Activated CD8-positive, alpha-beta memory T cell treated with anti-CD3 and anti-CD28 coated beads, Interleukin-2, amount 50 U/mL, for 48 hours (primary cell): Measurements from ENCODE around the gene EIF4A3.

ENCODE experiments used
- DNase-seq: peaks from one replicate; pipeline ENCODE4 v3.0.0-alpha.2; 2020

EIF4A3 gene

DNA sequence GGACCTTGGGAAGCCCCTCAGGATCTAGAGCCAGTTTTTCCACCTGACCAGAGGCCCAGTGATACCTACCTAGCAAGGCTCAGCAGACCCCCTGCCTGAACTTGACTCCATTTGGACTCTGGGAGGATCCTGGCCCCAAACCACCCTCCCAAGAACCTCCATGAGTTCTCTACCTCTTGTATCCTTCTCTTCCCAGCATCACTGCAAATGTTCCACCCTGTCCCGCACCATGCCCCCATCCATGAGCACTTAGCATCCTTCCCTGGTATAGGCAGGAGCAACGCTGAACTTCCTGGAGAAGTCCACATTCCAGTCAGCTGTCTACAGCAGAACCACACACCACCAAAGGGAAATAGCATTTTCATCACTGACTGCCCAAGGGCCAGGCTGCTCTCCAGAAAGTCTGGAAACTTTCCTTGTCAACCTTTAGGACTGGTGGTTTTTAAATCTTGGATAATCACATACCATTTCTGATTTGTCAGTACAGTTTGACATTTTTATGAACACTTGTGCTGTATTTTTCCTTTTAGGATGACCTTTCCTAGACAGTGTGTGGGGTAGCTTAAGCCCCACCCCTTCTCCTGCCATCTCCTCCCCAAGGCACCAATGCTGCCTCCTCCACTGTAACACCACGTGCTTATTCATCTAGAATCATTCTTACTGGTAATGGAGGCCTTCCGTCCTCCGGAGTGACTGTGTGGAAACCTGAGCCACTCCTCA, 13.9 kb downstream of the EIF4A3 start:
- no peak for DNase-seq

DNA sequence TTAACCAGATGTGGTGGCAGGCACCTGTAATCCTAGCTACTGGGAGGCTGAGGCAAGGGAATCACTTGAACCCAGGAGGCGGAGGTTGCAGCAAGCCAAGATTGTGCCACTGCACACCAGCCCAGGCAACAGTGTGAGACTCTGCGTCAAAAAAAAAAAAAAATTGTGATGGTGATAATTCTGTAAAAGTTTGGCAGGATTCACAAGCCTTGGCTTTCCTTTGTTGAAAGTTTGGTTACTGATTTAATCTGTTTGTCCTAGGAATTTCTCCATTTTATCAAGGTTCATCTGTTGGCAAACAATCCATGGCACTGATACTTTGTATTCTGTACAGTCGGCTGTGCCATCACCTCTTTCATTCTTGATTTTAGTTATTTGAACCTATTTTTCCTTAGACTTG, 15.9 kb downstream of the EIF4A3 start:
- DNase-seq = no peak

DNA sequence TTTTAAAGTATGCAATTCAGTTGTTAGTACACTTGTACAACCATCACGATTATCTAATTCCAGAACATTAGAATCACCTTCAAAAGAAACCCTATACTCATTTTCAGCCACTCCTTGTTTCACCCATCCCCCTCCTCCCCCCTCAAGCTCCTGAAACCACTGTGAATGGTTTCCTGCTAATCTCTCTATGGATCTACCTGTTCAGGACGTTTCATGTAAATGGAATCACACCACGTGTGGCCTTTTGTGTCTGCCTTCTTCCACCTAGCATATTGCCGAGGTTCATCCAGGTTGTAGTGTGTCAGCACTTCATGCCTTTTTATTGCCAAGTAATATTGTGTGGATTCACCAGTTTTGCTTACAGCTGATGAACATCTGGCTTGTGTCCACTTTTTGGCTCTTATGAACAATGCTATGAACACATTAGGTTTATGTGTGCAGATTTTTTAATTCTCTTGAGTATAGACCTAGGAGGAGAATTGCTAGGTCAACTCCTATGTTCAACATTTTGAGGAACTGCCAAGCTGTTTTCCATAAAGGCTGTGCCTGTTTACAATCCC, 17.8 kb downstream of the EIF4A3 start:
- no peak for DNase-seq

DNA sequence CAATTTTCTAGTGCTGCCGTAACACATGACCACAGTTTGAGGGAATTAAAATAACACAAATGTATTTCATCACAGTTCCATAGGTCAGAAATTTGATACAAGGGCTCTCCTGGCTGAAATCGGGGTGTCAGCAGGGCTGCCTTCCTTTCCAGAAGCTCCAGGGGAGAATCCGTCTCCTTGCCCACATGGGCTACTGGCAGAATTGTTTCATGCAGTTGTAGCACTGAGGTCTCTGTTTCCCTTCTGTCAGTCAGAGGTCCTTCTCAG, 20.5 kb downstream of the EIF4A3 start:
- no peak for DNase-seq

DNA sequence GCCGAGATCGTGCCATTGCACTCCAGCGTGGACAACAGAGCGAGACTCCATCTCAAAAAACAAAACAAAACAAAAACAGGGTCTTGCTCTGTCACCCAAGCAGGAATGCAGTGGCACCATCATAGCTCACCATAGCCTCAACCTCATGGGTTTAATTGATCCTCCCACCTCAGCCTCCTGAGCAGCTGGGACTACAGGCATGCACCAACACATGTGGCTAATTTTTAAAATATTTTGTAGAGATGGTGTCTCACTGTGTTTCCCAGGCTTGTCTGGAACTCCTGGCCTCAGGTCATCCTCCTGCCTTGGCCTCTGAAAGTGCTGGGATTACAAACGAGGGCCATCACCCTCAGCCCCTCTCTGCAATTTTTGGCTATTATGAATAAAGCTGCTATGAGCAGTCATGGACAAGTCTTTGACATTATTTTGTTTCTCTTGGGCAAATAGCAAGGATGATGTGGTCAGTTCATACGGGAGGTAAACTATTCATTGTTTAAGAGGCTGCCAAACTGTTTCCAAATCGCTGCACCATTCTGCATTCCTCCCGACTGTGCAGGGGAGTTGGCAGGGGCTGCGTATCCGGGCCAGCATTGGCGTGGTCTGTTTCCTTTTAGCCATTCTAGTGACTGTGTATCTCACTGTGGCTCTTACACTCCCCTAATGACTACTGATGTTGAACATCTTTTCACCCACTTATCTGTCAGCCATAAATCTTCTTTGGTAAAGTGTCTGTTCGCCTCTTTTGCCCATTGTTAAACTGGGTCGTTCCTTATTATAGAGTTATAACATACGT, 21.1 kb downstream of the EIF4A3 start:
- no peak for DNase-seq

DNA sequence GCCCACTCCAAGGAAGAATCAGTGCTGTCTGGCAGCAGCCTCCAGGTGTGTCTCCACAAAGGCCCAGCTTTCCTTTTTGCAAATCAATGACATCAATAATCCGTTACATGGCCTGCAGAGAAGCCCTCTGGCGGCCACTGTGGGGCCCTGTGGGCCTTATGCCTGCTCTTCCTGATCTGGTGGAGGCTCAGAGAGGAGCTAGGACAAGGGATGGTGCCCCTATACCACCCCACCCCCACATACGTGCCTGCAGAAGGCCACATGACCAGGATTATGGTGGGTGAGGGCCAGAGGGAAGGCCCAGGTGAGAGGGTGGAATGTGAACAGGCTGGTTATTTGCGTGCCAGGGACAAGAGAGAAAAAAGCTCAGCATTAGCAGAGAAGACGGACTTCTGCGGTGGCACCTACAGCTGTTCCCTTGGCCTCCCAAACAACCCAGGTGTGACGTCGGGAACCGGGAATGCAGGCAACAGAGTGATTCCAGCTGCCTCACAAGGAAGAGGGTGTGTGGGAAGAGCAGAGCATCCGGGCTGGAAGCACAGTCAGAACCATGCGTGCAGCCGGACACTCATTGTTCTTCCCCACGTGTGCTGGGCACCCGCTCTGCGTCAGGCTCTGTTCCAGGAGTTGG, 22.5 kb downstream of the EIF4A3 start:
- DNase-seq = no peak

DNA sequence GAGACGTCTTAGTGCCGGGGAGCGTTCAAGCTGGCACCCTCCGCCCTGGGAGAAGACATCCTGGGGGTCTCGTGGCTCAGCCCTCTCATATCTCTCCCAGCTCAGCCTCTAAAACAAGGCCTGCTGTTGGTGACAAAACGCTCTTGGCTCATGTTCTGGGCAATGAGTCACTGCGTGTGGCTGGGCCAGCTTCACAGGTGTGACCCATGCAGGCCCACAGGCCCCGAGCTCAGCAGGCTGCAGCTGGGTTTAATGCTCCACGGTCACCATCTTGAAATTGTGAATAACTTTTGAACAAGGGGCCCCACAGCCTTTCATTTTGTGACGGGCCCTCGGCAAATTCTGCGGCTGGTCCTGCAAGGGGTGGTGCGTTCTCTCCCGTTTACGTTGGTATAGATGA, 23.1 kb downstream of the EIF4A3 start:
- DNase-seq = no peak

DNA sequence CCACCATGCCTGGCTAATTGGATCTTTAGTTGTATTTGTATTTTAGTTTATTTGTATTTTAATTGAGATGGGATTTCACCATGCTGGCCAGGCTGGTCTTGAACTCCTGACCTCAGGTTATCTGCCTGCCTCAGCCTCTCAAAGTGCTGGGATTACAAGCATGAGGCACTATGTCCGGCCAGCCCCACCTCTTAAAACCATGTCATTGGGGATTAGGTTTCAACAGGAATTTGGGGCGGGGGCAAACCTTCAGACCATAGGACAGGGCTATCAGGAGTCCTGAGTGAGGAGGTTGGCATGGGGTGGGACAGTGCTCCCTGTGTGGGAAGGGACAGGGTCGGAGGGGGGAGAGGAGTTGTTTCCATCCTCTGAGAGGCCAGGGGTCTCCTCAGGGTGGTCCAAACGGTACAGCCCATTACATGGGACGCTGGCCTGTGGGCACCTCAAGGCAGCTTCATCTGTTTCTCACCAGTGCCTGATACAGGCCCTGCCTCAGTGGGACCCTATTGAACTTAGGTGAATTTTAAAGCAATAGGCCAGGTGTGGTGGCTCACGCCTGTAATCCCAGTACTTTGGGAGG, 23.9 kb downstream of the EIF4A3 start:
- no peak for DNase-seq

DNA sequence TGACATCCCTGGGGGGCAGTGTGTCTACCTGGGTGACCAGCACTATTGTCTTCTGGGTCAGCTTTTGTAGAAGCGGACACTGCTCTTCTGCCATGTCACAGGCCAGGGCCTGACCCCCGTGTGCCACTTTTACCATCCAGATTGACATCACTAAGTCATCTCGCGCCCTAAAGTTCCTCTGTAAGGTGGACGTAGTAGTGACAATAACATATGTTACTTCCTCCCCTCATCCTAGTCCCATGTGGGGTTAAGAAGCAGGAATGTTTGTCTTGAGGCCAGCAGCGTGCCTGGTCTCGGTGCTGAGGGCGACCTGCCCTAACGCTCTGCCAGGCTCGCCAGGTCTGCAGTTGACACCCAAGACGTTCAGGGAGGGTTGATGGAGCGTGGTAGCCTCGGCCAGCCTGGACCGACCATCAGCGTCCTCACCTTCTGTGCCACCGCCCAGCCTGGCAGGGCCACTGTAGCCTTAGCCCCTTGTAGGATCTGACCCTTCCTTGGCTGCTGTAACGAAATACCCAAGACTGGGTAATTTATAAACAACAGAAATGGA, 24.8 kb downstream of the EIF4A3 start:
- DNase-seq = no peak

DNA sequence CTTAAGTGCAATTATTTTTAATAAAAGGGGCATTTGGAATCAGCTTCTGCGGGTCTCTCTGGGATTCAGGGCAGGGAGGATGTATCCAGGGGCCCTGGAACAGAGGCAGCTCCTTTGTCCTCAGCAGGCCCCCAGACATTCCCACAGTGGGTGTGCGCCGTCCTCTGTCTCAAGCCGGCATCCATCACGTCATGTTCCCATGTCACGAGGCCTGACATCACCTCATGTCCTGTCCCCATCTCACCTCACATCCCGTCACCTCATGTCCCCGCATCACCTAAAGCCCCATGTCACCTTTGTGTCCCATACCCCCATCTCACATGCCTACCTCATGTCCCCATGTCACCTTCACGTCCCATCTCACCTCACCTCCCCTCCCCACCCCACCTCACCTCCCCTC, 27.1 kb downstream of the EIF4A3 start:
- no peak for DNase-seq

DNA sequence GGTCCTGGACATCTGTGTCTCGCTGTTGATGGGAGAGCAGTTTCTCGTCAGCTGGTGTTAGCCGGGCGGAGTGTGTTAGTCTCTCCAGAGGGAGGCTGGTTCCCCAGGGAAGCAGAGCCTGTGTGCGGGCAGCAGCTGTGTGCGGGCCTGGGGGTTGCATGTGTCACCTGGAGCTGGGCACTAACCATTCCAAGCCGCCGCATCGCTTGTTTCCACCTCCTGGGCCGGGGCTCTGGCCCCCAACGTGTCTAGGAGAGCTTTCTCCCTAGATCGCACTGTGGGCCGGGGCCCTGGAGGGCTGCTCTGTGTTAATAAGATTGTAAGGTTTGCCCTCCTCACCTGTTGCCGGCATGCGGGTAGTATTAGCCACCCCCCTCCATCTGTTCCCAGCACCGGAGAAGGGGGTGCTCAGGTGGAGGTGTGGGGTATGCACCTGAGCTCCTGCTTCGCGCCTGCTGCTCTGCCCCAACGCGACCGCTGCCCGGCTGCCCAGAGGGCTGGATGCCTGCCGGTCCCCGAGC, 27.6 kb downstream of the EIF4A3 start:
- DNase-seq = no peak

DNA sequence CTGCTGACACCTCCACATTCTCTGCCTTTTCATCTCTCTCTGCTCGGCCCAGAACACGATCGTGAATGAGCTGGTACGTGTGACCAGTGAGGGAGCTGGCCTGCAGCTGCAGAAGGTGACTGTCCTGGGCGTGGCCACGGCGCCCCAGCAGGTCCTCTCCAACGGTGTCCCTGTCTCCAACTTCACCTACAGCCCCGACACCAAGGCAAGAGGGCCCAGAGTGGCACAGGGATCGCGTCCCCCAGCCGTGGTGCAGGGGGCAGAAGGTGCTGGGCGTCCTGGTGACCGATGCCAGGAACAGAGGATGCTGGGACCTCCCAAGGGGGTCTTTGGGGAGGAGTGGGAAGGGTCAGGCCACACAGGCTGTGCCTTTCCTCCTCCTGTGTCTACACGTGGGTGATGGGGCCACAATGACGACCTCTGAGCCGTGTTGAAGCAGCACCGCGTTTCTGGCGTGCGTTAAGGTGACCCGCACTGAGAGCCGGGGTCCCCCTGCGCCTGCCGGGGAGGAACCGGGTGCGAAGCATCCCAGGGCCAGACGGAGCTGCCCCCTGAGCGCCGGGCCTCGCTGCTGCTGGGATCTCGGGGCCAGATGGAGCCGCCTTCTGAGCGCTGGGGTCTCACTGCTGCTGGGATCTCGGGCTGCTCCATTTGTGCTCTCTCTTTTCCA, 28.2 kb downstream of the EIF4A3 start:
- no peak for DNase-seq

DNA sequence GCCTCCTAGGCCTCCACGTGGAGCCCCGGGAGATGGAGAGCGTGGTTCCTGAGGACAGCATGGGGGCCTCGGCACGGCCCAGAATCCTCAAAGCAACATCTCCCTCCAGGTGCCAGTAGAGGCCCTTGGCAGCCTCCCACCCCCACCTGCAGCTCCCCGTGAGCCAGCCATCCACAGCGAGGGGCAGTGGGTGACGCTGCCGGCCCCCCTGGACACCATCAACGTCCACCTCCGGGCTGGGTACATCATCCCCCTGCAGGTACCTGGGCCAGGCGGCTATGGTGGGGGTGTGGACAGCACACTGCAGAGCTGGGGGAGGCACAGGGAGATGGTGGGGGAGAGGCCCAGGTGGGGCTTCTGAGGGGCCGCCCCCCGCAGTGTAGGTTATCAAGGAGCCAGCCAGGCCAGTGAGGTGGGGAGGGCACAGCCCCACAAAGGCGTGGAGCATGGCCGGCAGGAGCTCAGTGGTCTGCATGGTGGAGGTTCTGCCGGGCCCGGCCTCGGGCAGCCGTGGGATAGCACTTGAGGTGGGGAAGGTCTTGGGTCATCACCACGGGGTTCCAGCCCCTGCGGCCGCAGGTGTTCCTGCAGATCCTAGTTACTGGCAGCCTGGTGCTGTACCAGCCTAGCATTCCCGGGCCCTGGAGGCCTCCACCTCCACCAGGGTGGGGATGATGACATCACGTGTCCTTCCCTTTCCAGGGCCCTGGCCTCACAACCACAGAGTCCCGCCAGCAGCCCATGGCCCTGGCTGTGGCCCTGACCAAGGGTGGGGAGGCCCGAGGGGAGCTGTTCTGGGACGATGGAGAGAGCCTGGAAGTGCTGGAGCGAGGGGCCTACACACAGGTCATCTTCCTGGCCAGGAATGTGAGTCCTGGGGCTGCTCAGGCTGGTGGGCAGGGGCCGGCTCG, 29.2 kb downstream of the EIF4A3 start:
- no peak for DNase-seq

DNA sequence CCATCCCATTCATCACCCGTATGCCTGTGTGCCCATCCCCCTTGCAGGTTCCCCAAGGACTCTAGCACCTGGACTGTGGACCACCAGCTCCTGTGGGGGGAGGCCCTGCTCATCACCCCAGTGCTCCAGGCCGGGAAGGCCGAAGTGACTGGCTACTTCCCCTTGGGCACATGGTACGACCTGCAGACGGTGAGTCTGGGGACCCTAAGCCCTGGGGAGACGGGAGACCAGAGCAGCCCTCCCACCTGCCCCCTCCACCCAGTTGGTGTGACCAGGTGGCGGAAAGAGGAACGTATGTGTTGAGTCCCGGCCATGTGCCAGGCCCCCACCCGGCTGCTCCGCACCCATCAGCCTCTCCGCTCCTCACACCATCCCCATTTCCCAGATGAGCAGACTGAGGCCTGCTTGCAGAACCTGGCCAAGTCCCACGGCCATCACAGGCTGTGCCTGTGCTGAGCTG, 30.0 kb downstream of the EIF4A3 start:
- no peak for DNase-seq

DNA sequence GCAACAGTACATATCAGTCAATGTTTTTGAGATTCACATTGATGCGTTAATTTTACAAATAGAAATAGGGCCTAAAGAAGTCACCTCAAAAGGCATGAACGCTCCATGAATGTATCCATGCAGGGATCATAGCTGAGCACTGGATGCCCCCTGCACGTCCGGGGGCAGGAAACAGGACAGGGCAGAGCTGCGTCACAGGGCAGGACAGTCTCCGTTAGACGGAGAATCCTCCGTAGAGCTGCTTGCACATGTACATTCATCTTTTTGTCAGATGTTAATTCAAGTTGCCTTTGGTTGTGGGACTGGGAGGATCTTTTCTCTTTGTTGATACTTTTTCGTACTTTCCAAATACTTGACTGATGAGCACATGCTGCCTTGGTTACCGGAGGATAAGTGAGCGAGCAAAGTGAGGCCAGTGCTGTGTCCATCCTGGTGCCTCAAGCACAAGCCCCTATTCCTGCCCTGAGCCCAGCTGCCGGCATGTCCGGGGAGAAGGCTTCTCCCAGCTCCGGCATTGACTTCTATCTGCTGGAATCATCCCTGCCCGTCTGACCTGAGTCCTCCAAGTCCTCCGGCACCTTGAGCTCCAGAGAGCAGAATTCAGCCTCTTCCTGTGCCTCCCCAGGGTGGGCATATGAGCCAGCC, 30.5 kb downstream of the EIF4A3 start:
- DNase-seq = no peak

DNA sequence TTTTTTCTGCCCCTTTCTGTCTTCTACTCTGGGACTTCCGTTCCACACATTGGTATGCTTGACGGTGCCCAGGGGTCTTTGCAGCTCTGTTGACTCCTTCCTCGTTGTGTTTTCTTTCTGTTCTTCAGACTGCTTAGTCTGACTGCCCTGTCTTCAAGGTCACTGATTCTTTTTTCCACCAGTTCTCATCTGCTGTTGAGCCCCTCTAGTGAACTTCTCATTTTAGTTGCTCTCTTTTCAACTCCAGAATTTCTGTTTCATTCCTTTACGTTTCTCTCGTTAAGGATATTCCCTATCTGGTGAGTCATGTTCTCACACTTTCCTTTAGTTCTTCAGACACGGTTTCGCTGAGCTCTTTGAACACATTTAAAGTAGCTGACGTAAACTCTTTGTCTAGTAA, 31.8 kb downstream of the EIF4A3 start:
- DNase-seq = no peak

DNA sequence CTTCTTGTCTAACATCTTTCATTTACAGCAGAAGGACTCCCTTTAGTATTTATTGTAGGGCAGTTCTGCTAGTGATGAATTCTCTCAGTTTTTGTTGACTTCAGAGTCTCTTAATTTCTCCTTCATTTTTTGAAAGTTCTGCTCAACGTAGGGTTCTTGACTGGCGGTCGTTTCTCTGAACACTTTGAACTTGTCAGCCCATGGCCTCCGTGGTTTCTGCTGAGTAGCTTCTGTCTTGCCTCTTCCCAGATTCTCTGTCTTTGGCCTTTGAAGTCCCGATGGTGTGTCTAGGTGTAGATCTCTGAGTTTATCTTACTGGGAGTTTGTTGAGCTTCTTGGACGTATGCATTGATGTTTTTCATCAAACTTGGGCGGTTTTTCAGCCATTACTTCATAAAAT, 32.2 kb downstream of the EIF4A3 start:
- DNase-seq = no peak

DNA sequence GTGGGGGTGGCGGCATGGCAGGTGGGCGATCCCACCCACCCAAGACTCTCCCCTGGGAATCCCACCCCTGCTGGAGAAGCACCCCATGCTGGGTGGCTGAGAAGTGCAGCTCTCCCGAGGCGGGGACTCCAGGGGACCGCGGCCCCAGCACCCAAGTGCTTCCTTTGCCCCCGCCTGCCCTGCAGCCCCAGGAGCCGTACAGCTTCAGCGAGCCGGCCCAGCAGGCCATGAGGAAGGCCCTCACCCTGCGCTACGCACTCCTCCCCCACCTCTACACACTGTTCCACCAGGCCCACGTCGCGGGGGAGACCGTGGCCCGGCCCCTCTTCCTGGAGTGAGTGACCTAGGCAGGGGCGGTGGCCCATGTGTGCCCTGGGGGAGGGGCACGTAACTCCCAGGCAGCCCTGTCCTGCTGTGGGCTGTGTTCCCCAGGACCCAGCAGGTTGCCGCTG, 33.9 kb downstream of the EIF4A3 start:
- DNase-seq = no peak

DNA sequence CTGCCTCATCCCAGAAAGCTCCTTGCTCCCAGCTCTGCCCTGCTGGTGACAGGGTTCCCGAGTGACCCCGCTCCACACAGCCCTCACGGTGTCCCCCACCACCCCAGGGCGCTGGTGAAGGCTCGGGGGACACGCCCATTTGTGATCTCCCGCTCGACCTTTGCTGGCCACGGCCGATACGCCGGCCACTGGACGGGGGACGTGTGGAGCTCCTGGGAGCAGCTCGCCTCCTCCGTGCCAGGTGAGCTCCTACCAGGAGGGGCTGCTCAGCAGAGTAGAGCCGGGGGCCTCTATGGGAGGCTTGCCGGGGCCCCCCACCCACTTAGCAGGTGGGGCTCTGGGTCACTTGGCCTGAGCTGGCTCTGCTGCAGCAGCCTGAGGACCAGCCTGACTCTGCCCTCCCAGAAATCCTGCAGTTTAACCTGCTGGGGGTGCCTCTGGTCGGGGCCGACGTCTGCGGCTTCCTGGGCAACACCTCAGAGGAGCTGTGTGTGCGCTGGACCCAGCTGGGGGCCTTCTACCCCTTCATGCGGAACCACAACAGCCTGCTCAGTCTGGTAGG, 34.4 kb downstream of the EIF4A3 start:
- no peak for DNase-seq

DNA sequence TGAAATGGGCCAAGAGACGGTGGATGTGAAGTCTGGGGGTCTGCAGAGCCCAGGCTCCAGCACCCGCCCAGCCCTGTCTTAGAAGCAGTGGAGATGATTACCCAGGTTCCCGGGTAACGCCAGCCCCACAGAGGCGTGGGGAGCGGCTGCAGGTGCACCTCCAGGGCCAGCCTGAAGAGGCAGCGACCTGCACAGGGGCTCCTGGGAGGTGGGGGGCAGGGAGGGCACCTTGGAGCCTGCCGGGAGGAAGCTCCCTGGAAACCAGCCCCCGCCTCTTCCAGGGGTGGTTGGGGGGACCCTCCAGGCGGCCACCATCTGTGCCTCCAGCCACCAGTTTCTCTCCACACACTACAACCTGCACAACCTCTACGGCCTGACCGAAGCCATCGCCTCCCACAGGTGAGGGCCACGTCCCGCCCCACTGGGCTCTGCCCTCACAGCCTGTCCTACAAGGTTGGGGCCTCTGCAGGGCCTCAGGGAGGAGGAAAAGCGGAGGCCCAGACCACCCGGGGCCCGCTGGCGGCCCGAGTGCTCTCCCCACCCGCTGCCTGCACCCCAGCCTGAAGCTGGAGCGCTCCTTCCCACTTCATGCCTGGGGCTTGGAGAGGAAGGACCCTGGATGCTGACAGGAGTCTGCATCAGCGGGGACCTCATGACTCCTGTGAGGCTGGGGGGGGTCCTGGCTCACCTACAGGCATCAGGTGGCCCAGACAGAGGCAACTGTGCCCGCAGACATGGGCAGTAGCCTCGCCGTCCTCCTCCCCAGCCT, 35.0 kb downstream of the EIF4A3 start:
- no peak for DNase-seq
